ENCODE data around the gene CIC. TPM values are rescaled to one million over a fixed set of nuclear protein-coding genes. Genes with fewer than 3 reads are reported as not detected.

The CIC gene
- total and polyA plus RNA-seq, 9 of the 15 experiments (the other 6 are each of a cell fraction or from before 2014, with no cell fraction given), result 0.07 to 44.7 (median 8.6) TPM

GRCh38 chr19:42328106-42328505 lies 59.1 kb downstream of the CIC start:
- no peak for FAIRE-seq
- ChIA-PET POLR2A (interaction anchor here (0.8 to 1.5 kb wide), 2 partner anchors 26 to 246 kb away, joined by 3 read pairs; partner anchors contain the start of genes PAFAH1B3 and PRR19), CTCF (ENCODE audit: low intra/inter-chr PET ratio) (no interaction called here)
- intact Hi-C loops (cut with micrococcal nuclease) (loop anchor here (10.0 kb wide), 2 partner anchors 107 to 193 kb away; partner anchors contain the start of gene POU2F2), in situ Hi-C loops (cut with MboI) (loop anchor here (10.0 kb wide), 1 partner anchor 193 kb away; the partner anchor contains the start of gene POU2F2)
- TF ChIP-seq ZNF75A (CRISPR knock-in tag; IDR thresholded peaks at IDR 0.05) (no peak), CREBBP (IDR thresholded peaks at IDR 0.05; ENCODE audit: low read depth, low read length) (no peak), USF1 (CRISPR knock-in tag; IDR thresholded peaks at IDR 0.05) (no peak), TARDBP (IDR thresholded peaks at IDR 0.05) (no peak), KLF6 (CRISPR knock-in tag; IDR thresholded peaks at IDR 0.05; ENCODE audit: borderline replicate concordance) (no peak), ZNF354B (CRISPR knock-in tag; IDR thresholded peaks at IDR 0.05) (no peak), RFX5 (IDR thresholded peaks at IDR 0.05; ENCODE audit: low read depth, low read length) (no peak), BRF2 (IDR thresholded peaks at IDR 0.05; ENCODE audit: borderline replicate concordance, insufficient read depth, insufficient read length) (no peak), DDX20 (tag; IDR thresholded peaks at IDR 0.05; ENCODE audit: low read depth) (no peak), PHF8 (IDR thresholded peaks at IDR 0.05; ENCODE audit: borderline replicate concordance, low read length) (no peak), ZNF785 (CRISPR knock-in tag; IDR thresholded peaks at IDR 0.05) (no peak)
- no peak for DNase-seq (ENCODE audit: extremely low read depth in 1 of 4, low spot score in 3 of 4)
- H3K36me3 ChIP-seq (ENCODE audit: control insufficient read depth, insufficient read depth, low read length), result no peaks in the 10 kb centered on the region
- no peaks in the 10 kb centered on the region for H3K9me3 ChIP-seq (replicated peaks; ENCODE audit: control insufficient read depth, insufficient read depth, low read depth, low read length)
- WGBS (ENCODE audit: insufficient coverage, low coverage, missing lambda C conversion rate), result 50% methylated on average over 1 of the region's 1 CpG
- no peak for ATAC-seq
- H3K4me3 ChIP-seq, result no peak overlapping the region
- BruUV-seq (replicated peaks), result no TSS peak
- H3K27me3 ChIP-seq (ENCODE audit: control insufficient read depth in 2 of 2, insufficient read depth in 2 of 2, low read length in 2 of 2), result no peaks in the 10 kb centered on the region
- no peaks in the 10 kb centered on the region for H3K9me1 ChIP-seq (ENCODE audit: control insufficient read depth, insufficient read depth, low read length)
- H4K20me1 ChIP-seq (replicated peaks; ENCODE audit: control insufficient read depth, insufficient read depth, low read length), result no peaks in the 10 kb centered on the region; the same call in 1 of the 2 replicates
- no peak overlapping the region for H3K27ac ChIP-seq (ENCODE audit: extremely low read depth, low read depth, low read length)
- H3K9ac ChIP-seq (ENCODE audit: insufficient read depth in 1 of 2, low read depth in 2 of 2, low read length in 2 of 2), result peak overlapping the region in 1 of 2 experiments; percentile 31; a peak in 1 of 4 replicates
- H2AFZ ChIP-seq (ENCODE audit: low read depth, low read length), result no peak overlapping the region
- H3K4me1 ChIP-seq (replicated peaks in 1 of 2; ENCODE audit: control insufficient read depth in 2 of 2, insufficient read depth in 2 of 2, low read length in 2 of 2), result peaks cover 8 to 27% of the 10 kb centered on the region in 2 experiments; a peak in 4 of 5 replicates
- H3K4me2 ChIP-seq (ENCODE audit: insufficient read depth, low read length), result no peak overlapping the region
- H3K79me2 ChIP-seq (ENCODE audit: control insufficient read depth, insufficient read depth, low read length), result peaks cover 20% of the 10 kb centered on the region
